ENCODE results near the gene SLC6A11. TPM values are rescaled to one million over a fixed set of nuclear protein-coding genes. Genes with fewer than 3 reads are reported as not detected.

Gene SLC6A11
- total RNA-seq, 4 donors from 2014 or later = 1.8 to 7.8 (median 5.3) TPM

- 65 to 71% methylated on average over 3 of the region's 3 CpGs for WGBS, 2 donors
- intact Hi-C loops (cut with DNase I; ENCODE audit: low total_unique reads) = no loop called here
- DNase-seq (ENCODE audit: low spot score in 2 of 2) = no peak
- H3K4me3 ChIP-seq (ENCODE audit: low read depth, poor library complexity, severe bottlenecking) = no peak overlapping the region
- TF ChIP-seq POLR2A (IDR thresholded peaks at IDR 0.05) (no peak), CTCF (IDR thresholded peaks at IDR 0.05) (no peak)
Measured at GRCh38 chr3:10910367-10910766, 94.3 kb downstream of the SLC6A11 start.

- intact Hi-C loops (cut with DNase I; ENCODE audit: low total_unique reads) = no loop called here
- H3K4me3 ChIP-seq (ENCODE audit: low read depth, poor library complexity, severe bottlenecking) = no peak overlapping the region
- TF ChIP-seq CTCF (IDR thresholded peaks at IDR 0.05) = no peak
- TF ChIP-seq POLR2A (IDR thresholded peaks at IDR 0.05) = no peak
- no peak for DNase-seq (ENCODE audit: low spot score in 2 of 2)
- 85 to 88% methylated on average over 2 of the region's 2 CpGs for WGBS, 2 donors
Measured at GRCh38 chr3:10911350-10912002, 95.4 kb downstream of the SLC6A11 start.

GRCh38 chr3:10912786-10913185, 96.8 kb downstream of the SLC6A11 start:
- WGBS, 2 donors = 78 to 90% methylated on average over 3 of the region's 3 CpGs
- TF ChIP-seq POLR2A (IDR thresholded peaks at IDR 0.05) (no peak), CTCF (IDR thresholded peaks at IDR 0.05) (no peak)
- intact Hi-C loops (cut with DNase I; ENCODE audit: low total_unique reads) = no loop called here

GRCh38 chr3:10915376-10915775, 99.3 kb downstream of the SLC6A11 start:
- 34 to 45% methylated on average over 5 of the region's 5 CpGs for WGBS, 2 donors

More at GRCh38 chr3:10912786-10913185, 96.8 kb downstream of the SLC6A11 start:
- no peak overlapping the region for H3K4me3 ChIP-seq (ENCODE audit: low read depth, poor library complexity, severe bottlenecking)
- no peak for DNase-seq (ENCODE audit: low spot score in 2 of 2)

GRCh38 chr3:10917176-10917575, 101.1 kb downstream of the SLC6A11 start:
- no peak overlapping the region for H3K4me3 ChIP-seq (ENCODE audit: low read depth, poor library complexity, severe bottlenecking)
- WGBS, 2 donors = 74 to 82% methylated on average over 3 of the region's 3 CpGs
- DNase-seq (ENCODE audit: low spot score in 2 of 2) = no peak
- intact Hi-C loops (cut with DNase I; ENCODE audit: low total_unique reads) = no loop called here
- TF ChIP-seq CTCF (IDR thresholded peaks at IDR 0.05) (no peak), POLR2A (IDR thresholded peaks at IDR 0.05) (no peak)

More at GRCh38 chr3:10915376-10915775, 99.3 kb downstream of the SLC6A11 start:
- no peak for DNase-seq (ENCODE audit: low spot score in 2 of 2)
- TF ChIP-seq CTCF (IDR thresholded peaks at IDR 0.05) = no peak
- no peak for TF ChIP-seq POLR2A (IDR thresholded peaks at IDR 0.05)
- no peak overlapping the region for H3K4me3 ChIP-seq (ENCODE audit: low read depth, poor library complexity, severe bottlenecking)
- intact Hi-C loops (cut with DNase I; ENCODE audit: low total_unique reads) = no loop called here

- H3K4me3 ChIP-seq (ENCODE audit: low read depth, poor library complexity, severe bottlenecking) = no peak overlapping the region
- no peak for DNase-seq (ENCODE audit: low spot score in 2 of 2)
- intact Hi-C loops (cut with DNase I; ENCODE audit: low total_unique reads) = no loop called here
- 91 to 92% methylated on average over 11 of the region's 11 CpGs for WGBS, 2 donors
- TF ChIP-seq POLR2A (IDR thresholded peaks at IDR 0.05) (no peak), CTCF (IDR thresholded peaks at IDR 0.05) (no peak)
Measured at GRCh38 chr3:10918011-10918410, 102.0 kb downstream of the SLC6A11 start.

Data from lower leg skin (tissue), 4 donors.